Kidney epithelial cell (primary cell): ENCODE results near the gene ELFN2. TPM values are rescaled to one million over a fixed set of nuclear protein-coding genes. Genes with fewer than 3 reads are reported as not detected.

Experiments used
- DNase-seq: peaks from one replicate; pipeline ENCODE4 v3.0.0-alpha.2; 2010; ENCODE audit warnings: low read depth
- H3K27me3 ChIP-seq: 2 replicates; pipeline ENCODE4 v1.6.0; 2011; ENCODE audit warnings: low read length; ENCODE audit not compliant: control insufficient read depth, insufficient read depth
- H3K36me3 ChIP-seq: 2 replicates; pipeline ENCODE4 v1.5.1; 2011; ENCODE audit warnings: low read length; ENCODE audit not compliant: control insufficient read depth, insufficient read depth
- H3K4me3 ChIP-seq: 2 replicates; pipeline ENCODE4 v1.5.1; 2011; ENCODE audit warnings: low read depth, mild to moderate bottlenecking, control low read depth, low read length
- total RNA-seq: library from RNA; depleted of rRNA; stranded (reverse); fragments of >200 nt; gene quantifications from 2 replicates; pipeline ENCODE4 v1.2.3, GENCODE V29; 2015
- TF ChIP-seq, protein P1 (sequence below): IDR thresholded peaks from 2 replicates; pipeline ENCODE4 v1.5.1; 2011; ENCODE audit warnings: mild to moderate bottlenecking, moderate library complexity, low read length, control low read depth, inconsistent platforms; ENCODE audit not compliant: insufficient read depth, poor library complexity, severe bottlenecking

Gene ELFN2
- total RNA-seq, 1 donor from 2014 or later = 0.96 TPM

DNA sequence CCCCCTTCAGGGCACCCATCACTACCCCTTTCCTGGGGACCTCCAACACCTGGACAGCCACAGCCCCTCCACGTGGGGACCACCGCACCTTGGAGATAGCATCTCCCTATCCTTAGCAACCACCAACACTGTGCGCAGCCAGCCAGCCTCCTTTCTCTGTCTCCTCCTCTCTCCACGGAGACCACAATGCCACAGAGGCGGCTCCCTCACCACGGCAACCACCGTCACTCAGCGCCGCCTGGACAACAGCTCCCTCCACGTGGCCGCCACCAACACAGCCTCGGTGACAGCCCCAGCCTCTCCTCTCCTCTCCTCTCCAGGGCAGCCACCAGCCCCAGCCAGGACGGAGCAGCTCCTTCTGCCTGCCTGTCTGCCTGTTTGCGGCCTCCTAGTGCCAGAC, 10.5 kb downstream of the ELFN2 start:
- TF ChIP-seq, protein P1, sequence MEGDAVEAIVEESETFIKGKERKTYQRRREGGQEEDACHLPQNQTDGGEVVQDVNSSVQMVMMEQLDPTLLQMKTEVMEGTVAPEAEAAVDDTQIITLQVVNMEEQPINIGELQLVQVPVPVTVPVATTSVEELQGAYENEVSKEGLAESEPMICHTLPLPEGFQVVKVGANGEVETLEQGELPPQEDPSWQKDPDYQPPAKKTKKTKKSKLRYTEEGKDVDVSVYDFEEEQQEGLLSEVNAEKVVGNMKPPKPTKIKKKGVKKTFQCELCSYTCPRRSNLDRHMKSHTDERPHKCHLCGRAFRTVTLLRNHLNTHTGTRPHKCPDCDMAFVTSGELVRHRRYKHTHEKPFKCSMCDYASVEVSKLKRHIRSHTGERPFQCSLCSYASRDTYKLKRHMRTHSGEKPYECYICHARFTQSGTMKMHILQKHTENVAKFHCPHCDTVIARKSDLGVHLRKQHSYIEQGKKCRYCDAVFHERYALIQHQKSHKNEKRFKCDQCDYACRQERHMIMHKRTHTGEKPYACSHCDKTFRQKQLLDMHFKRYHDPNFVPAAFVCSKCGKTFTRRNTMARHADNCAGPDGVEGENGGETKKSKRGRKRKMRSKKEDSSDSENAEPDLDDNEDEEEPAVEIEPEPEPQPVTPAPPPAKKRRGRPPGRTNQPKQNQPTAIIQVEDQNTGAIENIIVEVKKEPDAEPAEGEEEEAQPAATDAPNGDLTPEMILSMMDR = no peak
- no peak for DNase-seq
- Histone ChIP-seq H3K27me3 (no peaks in the 10 kb centered on the region), H3K36me3 (no peaks in the 10 kb centered on the region), H3K4me3 (no peak overlapping the region)

DNA sequence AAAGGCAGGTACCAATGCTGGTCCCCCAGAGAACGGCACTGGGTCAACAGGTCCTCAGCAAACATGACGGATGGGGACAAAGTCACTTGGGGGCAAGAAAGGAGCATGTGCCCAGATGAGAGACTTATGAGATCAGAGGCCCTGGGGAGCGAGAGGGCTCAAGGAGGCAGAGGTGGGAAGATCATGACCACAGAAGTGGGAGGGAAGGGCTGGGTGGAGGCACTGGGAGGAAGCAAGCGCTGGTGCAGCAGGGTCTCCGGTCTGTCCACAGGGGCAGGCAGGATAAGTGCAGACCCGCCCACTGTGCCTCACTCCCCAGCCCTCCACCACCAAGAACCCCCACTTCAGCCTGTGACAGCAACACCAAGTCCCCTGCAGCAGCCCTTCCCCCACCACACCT, 10.9 kb downstream of the ELFN2 start:
- no peak for DNase-seq
- H3K36me3 ChIP-seq = no peaks in the 10 kb centered on the region
- H3K4me3 ChIP-seq = no peak overlapping the region
- TF ChIP-seq, protein P1 = no peak
- H3K27me3 ChIP-seq = no peaks in the 10 kb centered on the region

DNA sequence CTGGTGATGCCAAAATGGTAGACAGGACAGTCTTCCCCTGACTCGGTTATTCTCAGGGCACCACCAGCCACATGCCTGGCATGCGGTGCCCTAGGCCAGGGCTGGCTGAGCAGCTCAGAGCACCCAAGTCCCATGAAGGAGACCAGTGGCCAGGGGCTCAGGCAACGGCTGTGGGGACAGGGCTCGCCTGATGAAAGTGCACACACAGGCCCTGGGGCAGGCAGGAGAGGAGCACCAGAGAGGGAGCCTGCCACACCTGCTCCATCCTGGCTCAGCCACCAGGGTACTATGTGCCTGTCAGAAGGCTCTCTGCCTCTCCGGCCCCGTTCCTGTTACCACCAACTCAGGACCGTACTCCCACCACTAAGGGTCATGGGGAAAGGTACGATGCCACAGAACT, 12.1 kb downstream of the ELFN2 start:
- TF ChIP-seq, protein P1 = no peak
- no peak overlapping the region for H3K4me3 ChIP-seq
- DNase-seq = no peak
- no peaks in the 10 kb centered on the region for H3K27me3 ChIP-seq
- H3K36me3 ChIP-seq = no peaks in the 10 kb centered on the region

GRCh38 chr22:37414288-37414687, 13.0 kb downstream of the ELFN2 start:
- no peak for DNase-seq

GRCh38 chr22:37413546-37413945, 13.7 kb downstream of the ELFN2 start:
- TF ChIP-seq, protein P1 = no peak

More at GRCh38 chr22:37414288-37414687, 13.0 kb downstream of the ELFN2 start:
- no peaks in the 10 kb centered on the region for H3K27me3 ChIP-seq
- H3K36me3 ChIP-seq = no peaks in the 10 kb centered on the region
- no peak overlapping the region for H3K4me3 ChIP-seq
- TF ChIP-seq, protein P1 = no peak

DNA sequence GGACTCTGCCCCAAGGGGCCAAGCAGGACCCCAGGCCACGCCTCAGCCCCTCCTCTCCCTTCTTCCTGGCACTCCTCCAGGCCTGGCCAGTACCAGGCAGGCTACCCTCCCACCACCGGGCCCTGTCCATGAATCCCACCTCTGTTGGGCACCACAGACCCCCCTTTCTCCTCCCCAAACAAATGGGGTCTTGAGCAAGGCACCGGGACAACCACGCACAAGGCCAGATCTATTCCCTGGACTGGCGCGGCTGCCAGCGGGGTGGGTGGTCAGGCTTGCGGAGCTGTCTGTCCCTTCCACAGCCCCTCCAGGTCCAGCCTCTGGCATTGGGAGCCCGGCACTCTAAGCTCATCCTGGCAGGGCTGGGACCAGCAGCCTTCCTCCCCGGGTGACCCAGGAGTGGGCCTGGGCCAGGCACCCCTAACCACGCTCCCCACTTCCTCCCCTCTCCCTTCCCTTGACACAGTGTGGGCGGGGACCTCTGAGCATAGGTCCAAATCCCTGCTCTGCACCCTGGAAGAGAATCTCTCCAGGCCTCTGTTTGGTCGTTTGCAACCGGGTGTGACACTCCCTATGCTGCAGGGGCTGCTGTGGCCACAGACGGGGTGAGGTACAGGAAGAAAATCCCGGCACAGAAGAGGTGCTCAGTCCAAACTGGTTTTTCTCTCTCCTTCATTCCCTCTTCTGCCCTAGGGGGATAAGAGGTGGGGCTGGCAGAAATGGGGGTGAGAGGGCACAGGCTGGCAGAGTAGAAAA, 14.6 kb downstream of the ELFN2 start:
- no peaks in the 10 kb centered on the region for H3K36me3 ChIP-seq
- TF ChIP-seq, protein P1 = no peak
- no peaks in the 10 kb centered on the region for H3K27me3 ChIP-seq
- H3K4me3 ChIP-seq = no peak overlapping the region
- no peak for DNase-seq

More at GRCh38 chr22:37413546-37413945, 13.7 kb downstream of the ELFN2 start:
- Histone ChIP-seq H3K27me3 (no peaks in the 10 kb centered on the region), H3K4me3 (no peak overlapping the region), H3K36me3 (no peaks in the 10 kb centered on the region)
- no peak for DNase-seq
